Transverse colon (tissue), 4 donors: Measurements from ENCODE around the gene PRPSAP2.

ENCODE experiments used
- CTCF ChIP-seq, 5 experiments: fragments of 200-600 bp in 3 of 5; fragments of 450-650 bp in 2 of 5; sonication (generic) in 3 of 5; IDR thresholded peaks; 1 replicate in 2 of 5; 2 replicates in 3 of 5; pipeline ENCODE4 v1.5.1; 2016 to 2017; ENCODE audit warnings: antibody characterized with exemption in 5 of 5, inconsistent platforms in 3 of 5, mild to moderate bottlenecking in 2 of 5, moderate library complexity in 1 of 5
- POLR2AphosphoS5 ChIP-seq, 3 donors: sonication (generic); formaldehyde crosslinking; IDR thresholded peaks; one replicate each; pipeline ENCODE4 v1.6.1; 2016; ENCODE audit warnings: antibody characterized with exemption in 3 of 3

- TF ChIP-seq CTCF (IDR thresholded peaks at IDR 0.05) (peak in 2 of 5 experiments; percentile 13 to 20), POLR2AphosphoS5 (IDR thresholded peaks at IDR 0.05) (no peak)
Measured at GRCh38 chr17:18951941-18952842, 94.3 kb downstream of the PRPSAP2 start, which contains the start of gene SLC5A10.
